HG02571 (cell line): ENCODE measurements around the gene CADPS2.

Source experiments
- ATAC-seq: cut with Tn5 transposase; IDR thresholded peaks from one replicate; pipeline ENCODE4 v1.9.1; 2021; ENCODE audit warnings: mild to moderate bottlenecking, moderate library complexity; ENCODE audit not compliant: unreplicated experiment

The CADPS2 gene

GRCh38 chr7:122316467-122317388 is 569.5 kb downstream of the CADPS2 start:
- ATAC-seq: no peak

GRCh38 chr7:122315507-122316466 is 570.5 kb downstream of the CADPS2 start:
- ATAC-seq: no peak

- no peak for ATAC-seq
These were observed 572.0 kb downstream of the CADPS2 start for GRCh38 chr7:122314284-122314683.

- ATAC-seq: no peak
These were observed 573.5 kb downstream of the CADPS2 start for GRCh38 chr7:122312789-122313188.

- no peak for ATAC-seq
These were observed 574.4 kb downstream of the CADPS2 start for GRCh38 chr7:122311734-122312450.

- no peak for ATAC-seq
These were observed 575.1 kb downstream of the CADPS2 start for GRCh38 chr7:122311050-122311700.

- ATAC-seq: peak; percentile 74
These were observed 575.9 kb downstream of the CADPS2 start for GRCh38 chr7:122310119-122311021.

- no peak for ATAC-seq
These were observed 576.8 kb downstream of the CADPS2 start for GRCh38 chr7:122309421-122309820.

GRCh38 chr7:122307228-122307621 is 579.0 kb downstream of the CADPS2 start:
- ATAC-seq: no peak

- ATAC-seq: no peak
These were observed 579.7 kb downstream of the CADPS2 start for GRCh38 chr7:122306320-122307227.

GRCh38 chr7:122305475-122306319 is 580.6 kb downstream of the CADPS2 start:
- ATAC-seq: no peak

- no peak for ATAC-seq
These were observed 581.3 kb downstream of the CADPS2 start for GRCh38 chr7:122304996-122305421.

GRCh38 chr7:122304319-122304975 is 581.8 kb downstream of the CADPS2 start, which contains the start of gene FEZF1:
Gene FEZF1, minus strand, starts transcription at chr7:122304750. Its CDS starts 313 bp downstream, at chr7:122304437.
- no peak for ATAC-seq

GRCh38 chr7:122303531-122304318 is 582.5 kb downstream of the CADPS2 start:
- no peak for ATAC-seq

GRCh38 chr7:122302761-122303530 is 583.3 kb downstream of the CADPS2 start:
- ATAC-seq: no peak
